GM12878 (cell line): ENCODE data around the gene HEPACAM. TPM values are rescaled to one million over a fixed set of nuclear protein-coding genes. Genes with fewer than 3 reads are reported as not detected.

Experiments used
- ATAC-seq: fragments of 200-7000 bp; cut with Tn5 transposase; 3 replicates; pipeline ENCODE4 v1.9.1; 2020; ENCODE audit warnings: mild to moderate bottlenecking, moderate library complexity
- BruUV-seq: library from RNA; stranded (reverse); fragments of 400-500 nt; replicated peaks from 2 replicates; lab custom pipeline; 2021; lab: Mats Ljungman, UMichigan
- CTCF ChIA-PET: fragments of 300-600 bp; sonication (Branson Sonifier 250); formaldehyde crosslinking; extraction: SDS; loops from one replicate; lab custom pipeline; 2021; ENCODE audit warnings: inconsistent platforms; lab: Yijun Ruan, JAX
- POLR2A ChIA-PET: fragments of 350-600 bp; formaldehyde crosslinking; extraction: SDS; loops from one replicate; lab custom pipeline; 2021; ENCODE audit warnings: inconsistent platforms; lab: Charles Lee
- RAD21 ChIA-PET: fragments of 300-600 bp; sonication (Branson Sonifier 250); formaldehyde crosslinking; loops from one replicate; lab custom pipeline; 2023; ENCODE audit warnings: antibody characterized with exemption; ENCODE audit not compliant: unreplicated experiment; lab: Charles Lee
- SMC1A ChIA-PET: fragments of 300-600 bp; sonication (Branson Sonifier 250); formaldehyde crosslinking; loops from one replicate; lab custom pipeline; 2023; ENCODE audit not compliant: unreplicated experiment, uncharacterized antibody; lab: Charles Lee
- DNase-seq: peaks from one replicate; pipeline ENCODE4 v3.0.0-alpha.2; 2011; ENCODE audit warnings: low read depth, low spot score
- FAIRE-seq: peaks from 3 replicates; lab custom pipeline; 2011; peaks lifted over from hg19 to GRCh38; lab: Jason Lieb, UNC
- H2AFZ ChIP-seq: 2 replicates; pipeline ENCODE4 v1.6.0; 2011; ENCODE audit warnings: low read depth, low read length, control low read depth; ENCODE audit not compliant: control insufficient read depth
- H3K27ac ChIP-seq: 2 replicates; pipeline ENCODE4 v1.5.1; 2011; ENCODE audit warnings: control low read depth; ENCODE audit not compliant: control insufficient read depth, insufficient read depth
- H3K27me3 ChIP-seq, 2 experiments: replicated peaks in 1 of 2; 2 replicates each; pipeline versions ENCODE4 v1.6.0 to v1.6.1; 2011; ENCODE audit warnings: low read length in 1 of 2; ENCODE audit not compliant: control insufficient read depth in 2 of 2, insufficient read depth in 2 of 2
- H3K36me3 ChIP-seq, 2 experiments: 2 replicates each; pipeline ENCODE4 v1.5.1; 2011; ENCODE audit warnings: low read length in 1 of 2; ENCODE audit not compliant: control insufficient read depth in 2 of 2, insufficient read depth in 2 of 2
- H3K4me1 ChIP-seq: 2 replicates; pipeline ENCODE4 v1.6.1; 2011; ENCODE audit warnings: mild to moderate bottlenecking, low read length, moderate library complexity, mixed read lengths; ENCODE audit not compliant: control insufficient read depth, insufficient read depth
- H3K4me2 ChIP-seq: 2 replicates; pipeline ENCODE4 v1.6.0; 2011; ENCODE audit warnings: control low read depth; ENCODE audit not compliant: control insufficient read depth, insufficient read depth
- H3K4me3 ChIP-seq: fragments of 200-600 bp; sonication (generic); 2 replicates; pipeline ENCODE4 v1.5.1; 2016
- H3K79me2 ChIP-seq: 2 replicates; pipeline ENCODE4 v1.6.0; 2011; ENCODE audit warnings: low read length; ENCODE audit not compliant: control insufficient read depth, insufficient read depth
- H3K9ac ChIP-seq: 2 replicates; pipeline ENCODE4 v1.8.0; 2011; ENCODE audit warnings: low read length, control low read depth, mixed read lengths; ENCODE audit not compliant: control insufficient read depth, insufficient read depth
- H3K9me3 ChIP-seq: replicated peaks from 3 replicates; pipeline ENCODE4 v1.5.1; 2011; ENCODE audit warnings: mild to moderate bottlenecking, low read length; ENCODE audit not compliant: control insufficient read depth, insufficient read depth
- H4K20me1 ChIP-seq: 2 replicates; pipeline ENCODE4 v1.6.0; 2011; ENCODE audit not compliant: control insufficient read depth, insufficient read depth
- CHD4 ChIP-seq: fragments of 200-600 bp; sonication (generic); IDR thresholded peaks from 2 replicates; pipeline ENCODE4 v1.6.1; 2016; ENCODE audit warnings: mild to moderate bottlenecking
- EGR1 ChIP-seq, 2 experiments: IDR thresholded peaks; 1 replicate in 1 of 2; 2 replicates in 1 of 2; pipeline ENCODE4 v1.6.1; 2011 to 2012; ENCODE audit warnings: low read depth in 2 of 2, low read length in 2 of 2, borderline replicate concordance in 1 of 2, mild to moderate bottlenecking in 1 of 2, moderate library complexity in 1 of 2
- HDAC2 ChIP-seq: fragments of 200-600 bp; sonication (generic); IDR thresholded peaks from 2 replicates; pipeline ENCODE4 v1.6.1; 2017
- IKZF1 ChIP-seq: fragments of 450-650 bp; conservative IDR thresholded peaks from 2 replicates; pipeline ENCODE4 v1.6.1; 2017; ENCODE audit warnings: antibody characterized with exemption, mild to moderate bottlenecking
- MEF2B ChIP-seq: fragments of 450-650 bp; IDR thresholded peaks from 2 replicates; pipeline ENCODE4 v1.6.1; 2018; ENCODE audit warnings: mild to moderate bottlenecking, moderate library complexity; ENCODE audit not compliant: partially characterized antibody, poor library complexity, severe bottlenecking
- NFYA ChIP-seq: IDR thresholded peaks from 2 replicates; pipeline ENCODE4 v1.6.1; 2011; ENCODE audit warnings: low read depth, mild to moderate bottlenecking, low read length, improper control_type of control experiment, borderline replicate concordance
- SIN3A ChIP-seq: IDR thresholded peaks from 2 replicates; pipeline ENCODE4 v1.6.1; 2012; ENCODE audit warnings: low read depth, low read length, improper control_type of control experiment
- SMARCA5 ChIP-seq: fragments of 450-650 bp; IDR thresholded peaks from 2 replicates; pipeline ENCODE4 v1.6.1; 2017; ENCODE audit warnings: mild to moderate bottlenecking
- WGBS: methylation state at CpG from one replicate; pipeline ENCODE4 v1.1.6; 2016; ENCODE audit warnings: low lambda C conversion rate; ENCODE audit not compliant: insufficient replicate concordance, insufficient coverage; ENCODE audit errors: missing lambda C conversion rate; 5-methylcytosine and 5-hydroxymethylcytosine counted together
- in situ Hi-C: fragments of 300-500 bp; cut with MboI; formaldehyde crosslinking; loops from 9 replicates; pipeline ENCODE4 v1.14.3; 2018; ENCODE audit warnings: mixed read lengths
- intact Hi-C: fragments of 100-400 bp; cut with micrococcal nuclease; formaldehyde crosslinking; loops from one replicate; pipeline ENCODE4 v1.14.2; 2022; ENCODE audit not compliant: unreplicated experiment
- polyA plus RNA-seq, 11 experiments: library from polyadenylated mRNA; depleted of rRNA in 4 of 11; unstranded in 6 of 11; stranded (reverse) in 5 of 11; fragments of >200 nt; fragmentation: Nextera tagmentation in 4 of 11; fragmentation: Illumina TruSeq in 1 of 11; extraction: Ambion mirVana in 4 of 11; extraction: Trizol in 1 of 11; gene quantifications; 1 replicate in 1 of 11; 2 replicates in 10 of 11; pipeline versions ENCODE4 v1.2.1 to v1.2.3, GENCODE V29; 2011 to 2016; ENCODE audit warnings: inconsistent platforms in 2 of 11, missing spikeins in 2 of 11, low read depth in 1 of 11
- total RNA-seq, 4 experiments: library from RNA; depleted of rRNA in 3 of 4; stranded (reverse); fragments of >200 nt in 3 of 4; fragmentation: Illumina TruSeq in 1 of 4; extraction: Trizol in 1 of 4; gene quantifications; 2 replicates each; pipeline versions ENCODE4 v1.2.1 to v1.2.3, GENCODE V29; 2013 to 2021
- TF ChIP-seq, protein P1 (sequence below): IDR thresholded peaks from 2 replicates; pipeline ENCODE4 v1.6.1; 2012; ENCODE audit warnings: low read depth, low read length, improper control_type of control experiment
- TF ChIP-seq, protein P2 (sequence below), 3 experiments: IDR thresholded peaks in 2 of 3; conservative IDR thresholded peaks in 1 of 3; 2 replicates each; pipeline ENCODE4 v1.5.1; 2011; ENCODE audit warnings: low read depth in 3 of 3, low read length in 3 of 3, mild to moderate bottlenecking in 3 of 3, control low read depth in 2 of 3, moderate library complexity in 2 of 3, inconsistent platforms in 1 of 3, mixed read lengths in 1 of 3; ENCODE audit not compliant: control insufficient read depth in 2 of 3, insufficient read depth in 1 of 3; ENCODE audit errors: extremely low read depth in 1 of 3
- TF ChIP-seq, protein P3 (sequence below): fragments of 450-650 bp; IDR thresholded peaks from 2 replicates; pipeline ENCODE4 v1.6.1; 2017; ENCODE audit warnings: mild to moderate bottlenecking
- TF ChIP-seq, protein P4 (sequence below): fragments of 150-350 bp; IDR thresholded peaks from 2 replicates; pipeline ENCODE4 v1.6.1; 2016; ENCODE audit warnings: low read depth, low read length
- TF ChIP-seq, protein P5 (sequence below): fragments of 450-650 bp; IDR thresholded peaks from 2 replicates; pipeline ENCODE4 v1.6.1; 2016; ENCODE audit warnings: mild to moderate bottlenecking

HEPACAM gene
- total and polyA plus RNA-seq, 10 of the 15 experiments (the other 5 are each of a cell fraction or from before 2014, with no cell fraction given): 0.03 TPM; not detected in 9

DNA sequence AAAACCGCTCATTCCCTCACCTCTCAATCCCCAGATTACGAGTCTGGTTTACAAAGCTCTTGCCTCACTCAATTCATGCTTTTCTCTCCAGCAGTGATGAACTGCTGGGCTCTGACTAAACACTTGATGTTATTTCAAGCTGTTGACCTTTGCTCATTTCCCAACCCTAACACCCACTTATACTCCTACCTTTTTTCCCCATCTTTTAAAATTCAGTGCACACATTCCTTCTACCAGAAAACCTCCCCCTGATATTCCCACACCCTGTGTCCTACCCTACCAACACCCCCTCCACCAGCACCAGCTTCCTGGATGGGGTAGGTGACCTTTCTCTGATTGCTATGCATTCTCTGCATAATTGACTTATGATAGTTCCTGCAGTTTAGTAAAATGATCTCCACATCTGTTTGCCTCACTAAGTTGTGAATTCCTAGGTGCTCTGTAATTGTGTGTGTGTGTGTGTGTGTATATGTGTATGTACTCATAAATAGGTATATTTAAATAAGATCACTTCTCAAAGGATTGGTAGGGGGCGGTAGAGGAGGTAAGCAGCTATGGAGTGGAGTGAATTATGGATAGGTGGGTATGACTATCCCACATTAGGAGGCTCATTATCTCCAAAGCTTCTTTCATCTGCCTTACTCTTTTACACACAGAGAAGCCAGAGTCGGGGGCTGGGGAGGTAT lies 842 bp downstream of the HEPACAM start:
- 21% methylated on average over 4 of the region's 4 CpGs for WGBS
- ChIA-PET CTCF (no interaction called here), RAD21 (no interaction called here), POLR2A (interaction anchor here (0.6 kb wide), 1 partner anchor 996 kb away, joined by 4 read pairs; no protein-coding TSS in a partner anchor), SMC1A (interaction anchor here (0.7 kb wide), 1 partner anchor 45 kb away, joined by 3 read pairs; no protein-coding TSS in a partner anchor)
- H3K4me1 ChIP-seq: no peaks in the 10 kb centered on the region; the same call in 1 of the 2 replicates
- H3K9me3 ChIP-seq: no peaks in the 10 kb centered on the region; the same call in 2 of the 3 replicates
- intact Hi-C loops: no loop called here
- BruUV-seq: no TSS peak
- H3K4me3 ChIP-seq: no peak overlapping the region
- FAIRE-seq: no peak
- H4K20me1 ChIP-seq: no peaks in the 10 kb centered on the region
- no peak for ATAC-seq
- no peaks in the 10 kb centered on the region for H3K36me3 ChIP-seq
- H3K27ac ChIP-seq: no peak overlapping the region
- no peak overlapping the region for H3K9ac ChIP-seq
- H3K4me2 ChIP-seq: no peak overlapping the region
- DNase-seq: no peak
- peaks cover 0 to 4% of the 10 kb centered on the region in 2 experiments for H3K27me3 ChIP-seq
- in situ Hi-C loops: no loop called here
- H2AFZ ChIP-seq: no peak overlapping the region
- no peaks in the 10 kb centered on the region for H3K79me2 ChIP-seq
- no peak for TF ChIP-seq SMARCA5
- TF ChIP-seq, protein P1, sequence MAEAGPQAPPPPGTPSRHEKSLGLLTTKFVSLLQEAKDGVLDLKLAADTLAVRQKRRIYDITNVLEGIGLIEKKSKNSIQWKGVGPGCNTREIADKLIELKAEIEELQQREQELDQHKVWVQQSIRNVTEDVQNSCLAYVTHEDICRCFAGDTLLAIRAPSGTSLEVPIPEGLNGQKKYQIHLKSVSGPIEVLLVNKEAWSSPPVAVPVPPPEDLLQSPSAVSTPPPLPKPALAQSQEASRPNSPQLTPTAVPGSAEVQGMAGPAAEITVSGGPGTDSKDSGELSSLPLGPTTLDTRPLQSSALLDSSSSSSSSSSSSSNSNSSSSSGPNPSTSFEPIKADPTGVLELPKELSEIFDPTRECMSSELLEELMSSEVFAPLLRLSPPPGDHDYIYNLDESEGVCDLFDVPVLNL: no peak
- TF ChIP-seq, protein P2, sequence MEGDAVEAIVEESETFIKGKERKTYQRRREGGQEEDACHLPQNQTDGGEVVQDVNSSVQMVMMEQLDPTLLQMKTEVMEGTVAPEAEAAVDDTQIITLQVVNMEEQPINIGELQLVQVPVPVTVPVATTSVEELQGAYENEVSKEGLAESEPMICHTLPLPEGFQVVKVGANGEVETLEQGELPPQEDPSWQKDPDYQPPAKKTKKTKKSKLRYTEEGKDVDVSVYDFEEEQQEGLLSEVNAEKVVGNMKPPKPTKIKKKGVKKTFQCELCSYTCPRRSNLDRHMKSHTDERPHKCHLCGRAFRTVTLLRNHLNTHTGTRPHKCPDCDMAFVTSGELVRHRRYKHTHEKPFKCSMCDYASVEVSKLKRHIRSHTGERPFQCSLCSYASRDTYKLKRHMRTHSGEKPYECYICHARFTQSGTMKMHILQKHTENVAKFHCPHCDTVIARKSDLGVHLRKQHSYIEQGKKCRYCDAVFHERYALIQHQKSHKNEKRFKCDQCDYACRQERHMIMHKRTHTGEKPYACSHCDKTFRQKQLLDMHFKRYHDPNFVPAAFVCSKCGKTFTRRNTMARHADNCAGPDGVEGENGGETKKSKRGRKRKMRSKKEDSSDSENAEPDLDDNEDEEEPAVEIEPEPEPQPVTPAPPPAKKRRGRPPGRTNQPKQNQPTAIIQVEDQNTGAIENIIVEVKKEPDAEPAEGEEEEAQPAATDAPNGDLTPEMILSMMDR (IDR thresholded peaks at IDR 0.05 in 2 of 3, conservative IDR thresholded peaks at IDR 0.05 in 1 of 3; ENCODE audit: control insufficient read depth in 2 of 3, extremely low read depth in 1 of 3, insufficient read depth in 1 of 3, low read depth in 3 of 3, low read length in 3 of 3): no peak
- no peak for TF ChIP-seq CHD4
- TF ChIP-seq EGR1 (IDR thresholded peaks at IDR 0.05; ENCODE audit: borderline replicate concordance in 1 of 2, low read depth in 2 of 2, low read length in 2 of 2): no peak
- TF ChIP-seq, protein P3, sequence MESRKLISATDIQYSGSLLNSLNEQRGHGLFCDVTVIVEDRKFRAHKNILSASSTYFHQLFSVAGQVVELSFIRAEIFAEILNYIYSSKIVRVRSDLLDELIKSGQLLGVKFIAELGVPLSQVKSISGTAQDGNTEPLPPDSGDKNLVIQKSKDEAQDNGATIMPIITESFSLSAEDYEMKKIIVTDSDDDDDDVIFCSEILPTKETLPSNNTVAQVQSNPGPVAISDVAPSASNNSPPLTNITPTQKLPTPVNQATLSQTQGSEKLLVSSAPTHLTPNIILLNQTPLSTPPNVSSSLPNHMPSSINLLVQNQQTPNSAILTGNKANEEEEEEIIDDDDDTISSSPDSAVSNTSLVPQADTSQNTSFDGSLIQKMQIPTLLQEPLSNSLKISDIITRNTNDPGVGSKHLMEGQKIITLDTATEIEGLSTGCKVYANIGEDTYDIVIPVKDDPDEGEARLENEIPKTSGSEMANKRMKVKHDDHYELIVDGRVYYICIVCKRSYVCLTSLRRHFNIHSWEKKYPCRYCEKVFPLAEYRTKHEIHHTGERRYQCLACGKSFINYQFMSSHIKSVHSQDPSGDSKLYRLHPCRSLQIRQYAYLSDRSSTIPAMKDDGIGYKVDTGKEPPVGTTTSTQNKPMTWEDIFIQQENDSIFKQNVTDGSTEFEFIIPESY: no peak
- TF ChIP-seq HDAC2: no peak
- TF ChIP-seq NFYA: no peak
- TF ChIP-seq, protein P4, sequence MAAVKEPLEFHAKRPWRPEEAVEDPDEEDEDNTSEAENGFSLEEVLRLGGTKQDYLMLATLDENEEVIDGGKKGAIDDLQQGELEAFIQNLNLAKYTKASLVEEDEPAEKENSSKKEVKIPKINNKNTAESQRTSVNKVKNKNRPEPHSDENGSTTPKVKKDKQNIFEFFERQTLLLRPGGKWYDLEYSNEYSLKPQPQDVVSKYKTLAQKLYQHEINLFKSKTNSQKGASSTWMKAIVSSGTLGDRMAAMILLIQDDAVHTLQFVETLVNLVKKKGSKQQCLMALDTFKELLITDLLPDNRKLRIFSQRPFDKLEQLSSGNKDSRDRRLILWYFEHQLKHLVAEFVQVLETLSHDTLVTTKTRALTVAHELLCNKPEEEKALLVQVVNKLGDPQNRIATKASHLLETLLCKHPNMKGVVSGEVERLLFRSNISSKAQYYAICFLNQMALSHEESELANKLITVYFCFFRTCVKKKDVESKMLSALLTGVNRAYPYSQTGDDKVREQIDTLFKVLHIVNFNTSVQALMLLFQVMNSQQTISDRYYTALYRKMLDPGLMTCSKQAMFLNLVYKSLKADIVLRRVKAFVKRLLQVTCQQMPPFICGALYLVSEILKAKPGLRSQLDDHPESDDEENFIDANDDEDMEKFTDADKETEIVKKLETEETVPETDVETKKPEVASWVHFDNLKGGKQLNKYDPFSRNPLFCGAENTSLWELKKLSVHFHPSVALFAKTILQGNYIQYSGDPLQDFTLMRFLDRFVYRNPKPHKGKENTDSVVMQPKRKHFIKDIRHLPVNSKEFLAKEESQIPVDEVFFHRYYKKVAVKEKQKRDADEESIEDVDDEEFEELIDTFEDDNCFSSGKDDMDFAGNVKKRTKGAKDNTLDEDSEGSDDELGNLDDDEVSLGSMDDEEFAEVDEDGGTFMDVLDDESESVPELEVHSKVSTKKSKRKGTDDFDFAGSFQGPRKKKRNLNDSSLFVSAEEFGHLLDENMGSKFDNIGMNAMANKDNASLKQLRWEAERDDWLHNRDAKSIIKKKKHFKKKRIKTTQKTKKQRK: no peak
- TF ChIP-seq IKZF1: no peak
- TF ChIP-seq MEF2B: no peak
- TF ChIP-seq, protein P5, sequence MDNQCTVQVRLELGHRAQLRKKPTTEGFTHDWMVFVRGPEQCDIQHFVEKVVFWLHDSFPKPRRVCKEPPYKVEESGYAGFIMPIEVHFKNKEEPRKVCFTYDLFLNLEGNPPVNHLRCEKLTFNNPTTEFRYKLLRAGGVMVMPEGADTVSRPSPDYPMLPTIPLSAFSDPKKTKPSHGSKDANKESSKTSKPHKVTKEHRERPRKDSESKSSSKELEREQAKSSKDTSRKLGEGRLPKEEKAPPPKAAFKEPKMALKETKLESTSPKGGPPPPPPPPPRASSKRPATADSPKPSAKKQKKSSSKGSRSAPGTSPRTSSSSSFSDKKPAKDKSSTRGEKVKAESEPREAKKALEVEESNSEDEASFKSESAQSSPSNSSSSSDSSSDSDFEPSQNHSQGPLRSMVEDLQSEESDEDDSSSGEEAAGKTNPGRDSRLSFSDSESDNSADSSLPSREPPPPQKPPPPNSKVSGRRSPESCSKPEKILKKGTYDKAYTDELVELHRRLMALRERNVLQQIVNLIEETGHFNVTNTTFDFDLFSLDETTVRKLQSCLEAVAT: no peak
- no peak for TF ChIP-seq SIN3A
